Measurements from ENCODE around the gene SIK3.

SIK3 gene

GRCh38 chr11:116927163-116927974 is 170.9 kb downstream of the SIK3 start:
- no peak for DNase-seq

- DNase-seq, result no peak
Observed at GRCh38 chr11:116925050-116925449, 173.2 kb downstream of the SIK3 start.

DNA sequence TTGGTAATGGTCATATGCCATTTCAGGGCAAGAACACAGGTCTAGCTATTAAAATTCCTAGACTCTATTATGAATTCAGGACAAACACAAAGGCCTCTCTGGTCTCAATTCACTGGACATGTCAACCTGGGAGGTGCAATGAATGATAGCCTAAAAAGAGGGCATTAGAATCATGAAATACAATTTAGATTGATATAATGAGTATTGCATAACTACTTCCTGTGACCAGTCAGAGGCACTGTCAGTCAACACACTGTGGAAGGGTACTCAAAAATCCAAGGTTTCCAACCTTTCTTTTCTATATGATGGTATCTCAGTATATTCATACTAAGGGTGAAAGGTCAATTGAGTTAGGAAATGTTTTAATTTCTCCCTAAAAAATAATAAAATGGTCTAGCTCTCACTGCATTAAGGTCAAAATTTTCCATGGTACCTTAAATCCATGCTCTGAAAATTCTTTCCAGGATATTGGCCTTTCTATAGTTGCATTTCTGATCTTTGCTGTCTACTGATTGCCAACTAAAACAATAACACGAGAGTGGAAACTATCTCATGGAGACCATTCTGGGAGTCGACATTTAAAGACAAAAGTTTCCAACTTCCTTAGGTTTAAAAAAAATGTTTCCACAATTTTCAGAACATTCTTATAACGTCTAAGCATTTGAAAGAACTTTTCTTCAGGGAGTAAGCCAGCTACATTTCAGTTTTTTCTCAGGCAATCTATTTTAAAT is 179.1 kb downstream of the SIK3 start:
- DNase-seq, result no peak

DNA sequence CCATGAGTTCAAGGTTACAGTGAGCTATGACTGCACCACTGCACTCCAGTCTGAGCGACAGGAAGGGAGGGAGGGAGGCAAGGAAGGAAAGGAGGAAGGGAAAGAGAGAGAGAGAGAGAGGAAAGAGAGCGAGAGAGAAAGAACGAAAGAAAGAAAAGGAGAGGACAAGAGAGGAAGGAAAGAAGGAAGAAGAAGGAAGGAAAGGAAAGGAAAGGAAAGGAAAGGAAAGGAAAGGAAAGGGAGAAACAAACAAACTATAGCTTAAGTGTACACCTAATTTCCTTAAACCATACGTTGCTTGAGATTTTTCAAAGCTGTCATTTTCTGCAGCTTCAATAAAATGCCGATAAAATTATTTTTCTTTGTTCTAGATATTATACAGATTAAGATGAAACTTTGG is 180.6 kb downstream of the SIK3 start:
- no peak for DNase-seq

DNA sequence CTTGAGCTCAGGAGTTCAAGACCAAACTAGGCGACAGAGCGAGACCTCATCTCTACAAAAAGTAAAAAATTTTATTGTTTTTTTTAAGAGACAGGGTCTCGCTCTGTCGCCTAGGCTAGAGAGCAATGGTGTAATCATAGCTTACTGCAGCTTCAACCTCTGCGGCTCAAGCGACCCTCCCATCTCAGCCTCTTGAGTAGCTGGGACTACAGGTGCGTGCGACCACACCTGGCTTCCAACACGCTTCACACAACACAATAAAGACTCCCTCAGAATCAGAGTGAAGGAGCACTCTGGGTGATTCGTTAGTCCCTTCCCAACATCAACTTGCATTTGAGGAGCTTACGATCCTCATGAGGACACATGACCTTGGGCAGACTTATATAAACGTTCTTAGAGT is 181.3 kb downstream of the SIK3 start:
- DNase-seq, result no peak

DNA sequence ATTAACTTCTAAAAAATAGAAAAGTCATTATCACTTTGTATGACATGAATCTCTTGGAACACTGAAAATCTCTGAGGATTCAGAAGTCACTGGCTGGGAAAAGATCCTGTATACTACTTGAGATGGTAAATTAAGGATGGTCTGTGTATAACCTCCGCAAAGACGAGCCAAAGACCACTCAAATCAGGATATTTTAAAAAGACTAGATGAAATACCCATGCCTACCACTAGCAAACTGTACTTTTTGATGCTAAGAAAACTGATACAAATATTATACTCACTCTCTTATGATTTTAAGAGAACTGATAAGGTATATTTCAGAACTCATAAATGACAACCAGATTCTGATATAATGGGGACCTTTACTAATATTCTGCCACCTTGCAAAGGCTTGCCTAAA is 182.2 kb downstream of the SIK3 start:
- DNase-seq, result no peak

DNA sequence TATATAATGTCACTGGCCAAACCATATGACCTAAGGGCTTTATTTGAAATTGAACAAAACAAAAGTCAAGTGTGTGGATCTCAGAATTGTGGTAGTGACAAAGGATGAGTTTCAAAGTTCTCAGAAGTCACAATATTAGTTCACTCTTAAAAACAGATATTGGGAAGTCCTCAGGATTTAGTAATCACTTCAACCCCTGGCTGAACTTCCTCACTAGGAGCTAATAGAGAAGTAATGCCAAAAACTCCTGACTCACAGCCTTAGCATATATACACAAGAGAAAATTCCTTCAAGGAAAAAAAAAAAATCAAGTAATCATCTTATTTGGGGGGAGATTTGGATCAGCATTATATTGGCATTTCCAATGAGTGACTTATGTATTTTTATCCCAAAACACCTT is 185.2 kb downstream of the SIK3 start:
- no peak for DNase-seq

DNA sequence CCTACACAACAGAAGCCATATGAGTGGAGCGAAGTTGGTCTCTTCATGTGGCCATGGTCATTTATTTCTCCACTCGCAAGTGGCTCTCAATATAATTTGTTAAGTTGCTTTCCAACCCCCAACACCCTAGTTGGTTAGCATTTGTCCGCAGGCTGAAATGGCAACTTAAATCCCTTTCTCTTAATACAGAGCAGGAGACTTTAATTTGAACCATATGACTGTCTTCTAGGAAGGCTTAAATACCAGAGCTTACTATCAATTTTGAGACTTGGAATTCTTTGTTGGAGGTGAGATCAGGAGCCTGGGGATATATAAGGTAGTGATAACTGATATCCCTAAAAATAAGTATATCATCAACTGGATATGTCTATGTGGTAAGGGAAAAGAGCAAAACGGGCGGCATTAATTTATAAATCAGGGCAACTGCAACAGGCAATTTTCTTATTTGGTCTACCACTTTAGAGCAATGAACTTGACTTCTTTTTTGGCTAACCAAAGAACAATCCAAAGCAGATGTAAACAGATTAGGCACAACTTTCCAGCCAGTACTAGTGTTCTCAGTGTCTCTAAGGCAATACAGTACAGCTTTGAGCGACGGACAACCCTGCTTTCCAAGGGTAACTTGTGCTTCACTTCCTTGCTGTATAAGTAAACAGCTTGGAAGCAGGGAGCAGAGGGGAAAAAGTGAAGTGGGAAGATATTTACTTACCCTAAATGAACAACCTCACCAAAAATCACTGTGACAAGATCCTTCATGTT is 186.1 kb downstream of the SIK3 start:
- DNase-seq, result no peak

GRCh38 chr11:116910847-116911246 is 187.4 kb downstream of the SIK3 start:
- no peak for DNase-seq

GRCh38 chr11:116910378-116910777 is 187.8 kb downstream of the SIK3 start:
- no peak for DNase-seq

- DNase-seq, result no peak
Observed at GRCh38 chr11:116909245-116909644, 189.0 kb downstream of the SIK3 start.

GRCh38 chr11:116906479-116906878 is 191.7 kb downstream of the SIK3 start:
- DNase-seq, result no peak

- DNase-seq, result no peak
Observed at GRCh38 chr11:116903090-116903489, 195.1 kb downstream of the SIK3 start.

- no peak for DNase-seq
Observed at GRCh38 chr11:116901964-116902688, 196.1 kb downstream of the SIK3 start.

DNA sequence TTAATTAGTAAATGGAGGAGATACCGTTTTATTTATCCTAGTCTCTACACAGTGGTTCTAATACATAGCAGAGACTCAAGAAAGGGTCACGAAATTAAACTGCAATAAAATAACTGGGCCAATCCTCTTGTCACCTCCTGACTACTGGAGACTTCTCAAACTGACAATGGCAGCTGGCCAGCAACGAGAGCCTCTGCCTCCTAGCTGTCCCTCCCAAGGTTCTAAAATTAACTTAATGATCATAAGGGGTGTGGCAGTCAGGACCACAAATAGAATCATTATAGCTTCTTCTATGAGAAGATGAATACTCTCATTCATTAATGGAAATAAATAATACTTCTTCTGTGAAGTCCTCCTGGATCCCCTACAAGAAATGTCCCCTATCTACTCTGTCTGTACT is 197.0 kb downstream of the SIK3 start:
- no peak for DNase-seq

GRCh38 chr11:116896211-116896610 is 202.0 kb downstream of the SIK3 start:
- DNase-seq, result no peak

GRCh38 chr11:116895048-116895757 is 203.0 kb downstream of the SIK3 start:
- no peak for DNase-seq

DNA sequence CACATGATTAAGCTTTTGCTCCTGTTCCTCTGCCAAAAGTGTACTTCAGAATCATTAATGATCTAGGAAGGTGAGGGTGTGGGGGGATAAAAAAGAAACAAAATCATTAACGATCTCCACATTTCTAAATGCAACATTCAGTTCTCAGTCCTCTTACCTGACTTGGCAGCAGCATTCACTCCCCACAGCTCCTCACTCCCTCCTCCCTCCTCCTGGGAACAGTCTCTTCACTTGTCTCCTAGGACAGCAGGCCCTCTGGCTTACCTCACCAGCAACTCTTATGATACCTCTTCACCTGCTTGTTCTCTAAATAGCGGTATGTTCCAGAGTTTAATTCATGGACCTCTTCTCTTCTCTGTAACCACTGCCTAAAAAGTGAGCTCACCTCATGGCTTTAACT is 204.3 kb downstream of the SIK3 start:
- DNase-seq, result no peak

DNA sequence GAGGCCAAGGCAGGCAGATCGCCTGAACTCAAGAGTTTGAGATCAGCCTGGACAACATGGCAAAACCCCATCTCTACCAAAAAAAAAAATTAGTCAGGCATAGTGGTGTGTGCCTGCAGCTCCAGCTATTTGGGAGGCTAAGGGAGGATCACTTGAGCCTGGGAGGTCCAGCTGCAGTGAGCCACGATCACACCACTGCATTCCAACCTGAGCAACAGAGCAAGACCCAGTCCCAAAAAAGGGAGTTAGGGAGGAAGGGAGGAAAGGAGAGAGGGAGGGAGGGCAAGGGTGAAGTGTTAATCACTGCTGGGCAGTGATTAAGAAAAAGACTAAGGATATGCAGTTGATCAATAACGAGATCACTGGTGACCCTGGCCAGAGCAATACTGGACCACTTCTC is 204.8 kb downstream of the SIK3 start:
- no peak for DNase-seq

GRCh38 chr11:116892374-116892773 is 205.9 kb downstream of the SIK3 start:
- no peak for DNase-seq

DNA sequence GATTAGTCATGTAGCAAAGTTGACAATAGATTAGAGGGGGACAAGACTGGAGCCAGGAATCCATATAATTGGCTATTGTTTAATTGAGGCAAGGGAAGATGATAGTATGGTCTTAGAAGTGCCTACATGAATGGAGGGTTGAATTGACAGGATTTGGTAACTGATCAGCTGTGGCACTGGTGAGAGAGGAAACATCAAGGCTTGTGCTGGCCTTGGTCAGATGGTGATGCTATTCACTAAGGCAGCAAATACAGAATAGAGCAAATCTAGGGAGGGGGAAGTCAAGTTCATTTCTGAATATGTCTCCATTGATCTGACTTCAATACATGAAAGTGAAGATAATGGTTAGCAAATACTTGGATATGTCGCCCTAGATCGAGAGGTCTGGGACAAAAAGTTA is 206.5 kb downstream of the SIK3 start:
- no peak for DNase-seq

DNA sequence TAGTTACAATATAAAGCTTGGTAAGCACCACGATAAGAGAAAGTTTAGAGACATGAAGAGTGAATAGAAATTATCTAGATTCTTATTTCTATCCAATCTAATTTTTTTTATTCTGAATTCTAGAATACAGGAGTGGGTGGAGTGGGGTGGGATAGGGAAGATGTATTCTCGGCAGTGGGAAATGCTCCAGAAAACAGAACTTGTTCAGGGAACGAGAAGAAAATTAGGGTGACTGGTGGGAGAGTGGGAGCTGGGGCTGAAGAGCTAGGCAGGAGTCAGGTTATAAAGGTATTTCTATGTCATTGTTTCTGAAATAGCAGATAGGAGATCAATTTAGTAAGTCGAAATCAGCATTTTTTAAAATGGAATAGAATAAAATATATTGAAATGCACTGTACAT is 207.6 kb downstream of the SIK3 start:
- no peak for DNase-seq
